Peyer's patch (tissue), 4 donors: Measurements from ENCODE around the gene EXOSC2. TPM values are rescaled to one million over a fixed set of nuclear protein-coding genes. Genes with fewer than 3 reads are reported as not detected.

Source experiments
- DNase-seq, 3 donors: peaks; one replicate each; pipeline ENCODE4 v3.0.0-alpha.2; 2017 to 2019
- H3K27ac ChIP-seq, 4 donors: fragments of 200-600 bp; sonication (generic); one replicate each; pipeline ENCODE4 v1.5.1; 2016 to 2019
- H3K27me3 ChIP-seq, 2 donors: fragments of 200-600 bp; sonication (generic); one replicate each; pipeline ENCODE4 v1.5.1; 2019
- H3K36me3 ChIP-seq, 3 donors: fragments of 200-600 bp; sonication (generic); one replicate each; pipeline ENCODE4 v1.5.1; 2016 to 2019
- H3K4me1 ChIP-seq, 4 donors: fragments of 200-600 bp; sonication (generic); one replicate each; pipeline ENCODE4 v1.5.1; 2016 to 2019
- H3K4me3 ChIP-seq, 4 donors: fragments of 200-600 bp; sonication (generic); 1 replicate in 3 of 4; 2 replicates in 1 of 4; pipeline ENCODE4 v1.5.1; 2016 to 2019; ENCODE audit warnings: mild to moderate bottlenecking in 1 of 4
- H3K9me3 ChIP-seq, 4 donors: fragments of 200-600 bp; sonication (generic); one replicate each; pipeline ENCODE4 v1.5.1; 2016 to 2019; ENCODE audit warnings: mild to moderate bottlenecking in 1 of 4
- CTCF ChIP-seq, 6 experiments: fragments of 450-650 bp in 4 of 6; fragments of 200-600 bp in 2 of 6; sonication (generic) in 1 of 6; IDR thresholded peaks; one replicate each; pipeline ENCODE4 v1.5.1; 2017 to 2019; ENCODE audit warnings: antibody characterized with exemption in 6 of 6, mild to moderate bottlenecking in 3 of 6, moderate library complexity in 1 of 6
- POLR2A ChIP-seq, 2 donors: fragments of 450-650 bp; IDR thresholded peaks; one replicate each; pipeline ENCODE4 v1.5.1; 2017; ENCODE audit warnings: antibody characterized with exemption in 2 of 2, mild to moderate bottlenecking in 2 of 2, moderate library complexity in 2 of 2
- total RNA-seq, 4 donors: library from RNA; depleted of rRNA; stranded (reverse); fragments of >200 nt; gene quantifications; one replicate each; pipeline ENCODE4 v1.1.0, GENCODE V29; 2016

The EXOSC2 gene
- total RNA-seq, 4 donors from 2014 or later, result 19.1 to 33.8 (median 20.8) TPM

GRCh38 chr9:130732793-130733221 lies 39.2 kb downstream of the EXOSC2 start:
- H3K9me3 ChIP-seq, result no peaks in the 10 kb centered on the region
- no peaks in the 10 kb centered on the region for H3K27me3 ChIP-seq
- TF ChIP-seq CTCF (IDR thresholded peaks at IDR 0.05) (no peak), POLR2A (IDR thresholded peaks at IDR 0.05) (no peak)
- no peak for DNase-seq
- H3K4me1 ChIP-seq, result peaks cover 0 to 15% (median 0%) of the 10 kb centered on the region in 4 donors
- peak overlapping the region in 1 of 4 donors; percentile 31 for H3K27ac ChIP-seq
- no peak overlapping the region for H3K4me3 ChIP-seq
- H3K36me3 ChIP-seq, result no peaks in the 10 kb centered on the region

- Histone ChIP-seq H3K4me3 (no peak overlapping the region), H3K36me3 (no peaks in the 10 kb centered on the region), H3K4me1 (peaks cover 0 to 15% (median 2%) of the 10 kb centered on the region in 4 donors), H3K27me3 (no peaks in the 10 kb centered on the region), H3K27ac (no peak overlapping the region), H3K9me3 (no peaks in the 10 kb centered on the region)
- TF ChIP-seq POLR2A (IDR thresholded peaks at IDR 0.05) (no peak), CTCF (IDR thresholded peaks at IDR 0.05) (no peak)
- DNase-seq, result no peak
These were observed 42.0 kb downstream of the EXOSC2 start for GRCh38 chr9:130735566-130735965.

GRCh38 chr9:130736834-130737233 lies 43.3 kb downstream of the EXOSC2 start:
- no peak overlapping the region for H3K27ac ChIP-seq
- H3K4me3 ChIP-seq, result no peak overlapping the region
- peaks cover 0 to 15% (median 2%) of the 10 kb centered on the region in 4 donors for H3K4me1 ChIP-seq
- no peaks in the 10 kb centered on the region for H3K36me3 ChIP-seq
- no peaks in the 10 kb centered on the region for H3K9me3 ChIP-seq
- no peaks in the 10 kb centered on the region for H3K27me3 ChIP-seq
- TF ChIP-seq POLR2A (IDR thresholded peaks at IDR 0.05), result no peak
- DNase-seq, result no peak

- H3K36me3 ChIP-seq, result no peaks in the 10 kb centered on the region
- H3K9me3 ChIP-seq, result no peaks in the 10 kb centered on the region
- no peak overlapping the region for H3K27ac ChIP-seq
- H3K27me3 ChIP-seq, result no peaks in the 10 kb centered on the region
- H3K4me3 ChIP-seq, result no peak overlapping the region
- TF ChIP-seq CTCF (IDR thresholded peaks at IDR 0.05), result no peak
- TF ChIP-seq POLR2A (IDR thresholded peaks at IDR 0.05), result no peak
- no peak for DNase-seq
- peaks cover 0 to 4% (median 2%) of the 10 kb centered on the region in 4 donors for H3K4me1 ChIP-seq
These were observed 44.7 kb downstream of the EXOSC2 start for GRCh38 chr9:130738281-130738680.

- no peak overlapping the region for H3K4me3 ChIP-seq
- TF ChIP-seq POLR2A (IDR thresholded peaks at IDR 0.05), result no peak
These were observed 45.5 kb downstream of the EXOSC2 start for GRCh38 chr9:130739081-130739480.

GRCh38 chr9:130740218-130741023 lies 46.8 kb downstream of the EXOSC2 start:
- DNase-seq, result no peak

More at GRCh38 chr9:130739081-130739480, 45.5 kb downstream of the EXOSC2 start:
- no peaks in the 10 kb centered on the region for H3K9me3 ChIP-seq
- H3K4me1 ChIP-seq, result peaks cover 0 to 4% (median 0%) of the 10 kb centered on the region in 4 donors
- H3K27ac ChIP-seq, result no peak overlapping the region
- H3K27me3 ChIP-seq, result no peaks in the 10 kb centered on the region
- no peaks in the 10 kb centered on the region for H3K36me3 ChIP-seq
- no peak for DNase-seq

More at GRCh38 chr9:130740218-130741023, 46.8 kb downstream of the EXOSC2 start:
- no peaks in the 10 kb centered on the region for H3K36me3 ChIP-seq
- H3K27ac ChIP-seq, result no peak overlapping the region
- TF ChIP-seq CTCF (IDR thresholded peaks at IDR 0.05) (no peak), POLR2A (IDR thresholded peaks at IDR 0.05) (no peak)
- H3K4me1 ChIP-seq, result peaks cover 0 to 4% (median 0%) of the 10 kb centered on the region in 4 donors
- no peaks in the 10 kb centered on the region for H3K9me3 ChIP-seq
- H3K27me3 ChIP-seq, result no peaks in the 10 kb centered on the region
- H3K4me3 ChIP-seq, result no peak overlapping the region
